SKM-1 treated with dmso at 0.1 percent for 144 hours (cell line): ENCODE measurements around the gene NRTN.
"Not testable (repeated sequence)": the region's sequence is repeated elsewhere in the genome, so short reads cannot be mapped to it uniquely, and the experiment has no call there.

Experiments used
- DNase-seq: peaks from one replicate; lab custom pipeline; 2025; ENCODE audit not compliant: unreplicated experiment; lab: John Stamatoyannopoulos, UW

The NRTN gene

DNA sequence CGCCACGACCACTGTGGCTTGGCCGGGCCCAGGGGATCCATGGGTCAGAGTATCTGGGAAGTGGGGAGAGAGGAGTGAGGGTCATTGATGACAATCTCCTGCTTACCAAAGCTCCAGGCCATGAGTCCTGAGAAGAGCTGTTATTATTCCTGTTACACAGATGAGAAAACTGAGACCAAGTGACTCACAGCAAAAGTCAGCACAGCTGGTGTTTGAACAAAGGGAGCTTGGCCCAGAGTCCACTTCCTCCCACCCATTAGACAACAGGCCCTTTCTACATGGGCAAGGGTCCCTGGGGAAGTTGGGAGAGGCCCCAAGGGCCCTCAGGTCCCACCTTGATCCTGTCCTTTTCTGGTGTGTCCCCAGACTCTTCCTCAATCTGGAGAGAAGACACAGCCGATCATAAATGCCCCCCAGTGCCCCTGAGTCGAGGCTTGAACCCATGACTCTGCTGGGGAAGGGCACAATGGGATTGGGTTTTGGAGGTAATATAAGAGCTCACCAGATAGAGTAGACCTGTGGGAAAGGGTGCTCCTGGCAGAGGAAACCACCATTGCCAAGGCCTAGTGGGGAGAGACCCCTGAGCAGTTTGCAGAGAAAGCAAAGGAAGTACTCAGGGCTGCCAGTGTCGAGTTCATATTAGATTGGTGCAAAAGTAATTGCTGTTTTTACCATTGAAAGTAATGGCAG lies 27.8 kb downstream of the NRTN start:
- DNase-seq = no peak

DNA sequence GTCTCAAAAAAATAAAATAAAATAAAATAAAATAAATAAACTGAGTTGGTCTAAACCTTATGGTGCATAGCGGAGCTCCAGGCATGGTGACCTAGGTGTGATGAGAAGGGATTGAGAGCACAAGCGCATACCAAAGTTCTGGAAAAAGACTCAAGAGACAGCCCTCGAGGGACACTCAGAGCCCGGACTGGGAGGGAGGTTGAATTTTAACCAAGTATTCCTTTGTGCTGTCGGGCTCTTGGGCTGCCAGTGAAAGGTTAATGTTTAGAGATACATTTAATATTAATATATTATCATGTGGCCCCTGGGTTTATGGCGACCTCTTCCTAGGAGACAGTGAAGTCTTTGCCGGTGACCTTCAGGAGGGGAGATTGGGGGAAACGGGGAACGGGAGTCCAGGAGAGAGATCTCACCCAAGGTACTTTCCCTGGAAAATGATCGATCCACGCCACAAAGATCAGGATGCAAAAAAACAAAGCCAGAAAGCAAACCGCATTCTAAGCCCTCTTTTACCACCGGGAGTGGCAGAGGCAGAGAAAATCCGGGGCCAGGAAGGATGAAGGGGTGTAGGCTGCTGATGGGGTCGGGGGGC lies 33.0 kb downstream of the NRTN start:
- DNase-seq = no peak

DNA sequence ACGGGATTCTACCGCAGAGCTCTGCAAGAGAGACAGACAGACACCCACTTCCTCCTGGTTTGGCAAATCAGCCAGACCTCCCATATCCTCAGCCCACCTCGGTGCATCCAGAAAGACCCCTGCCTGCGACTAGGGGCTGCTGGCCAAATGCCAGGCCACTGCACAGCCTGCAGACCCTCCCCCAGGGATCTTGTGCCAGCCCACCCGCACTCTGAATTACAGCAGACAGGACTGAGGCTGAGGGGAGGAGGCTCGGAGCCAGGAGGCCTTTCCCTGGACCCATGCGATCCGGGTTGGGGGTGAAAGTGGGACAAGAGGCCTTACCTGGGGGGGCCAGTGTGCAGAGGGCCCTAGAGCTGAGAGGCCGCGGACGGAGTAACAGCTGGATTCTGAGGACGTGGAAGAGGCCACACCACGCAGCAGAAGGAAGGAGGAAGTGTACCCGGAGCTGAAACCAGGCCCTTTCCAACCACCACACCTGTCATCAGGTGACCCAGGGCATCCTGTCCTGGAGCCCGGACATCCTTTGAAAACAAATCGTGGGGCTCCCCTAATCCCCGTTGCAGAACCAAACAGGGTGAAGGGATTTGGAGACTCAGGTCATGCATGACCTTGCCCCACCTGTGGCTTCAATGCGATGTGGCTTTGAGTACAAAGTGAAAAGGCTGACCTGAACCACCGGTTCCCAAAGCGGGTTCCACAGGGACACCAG lies 33.6 kb downstream of the NRTN start:
- DNase-seq = no peak

DNA sequence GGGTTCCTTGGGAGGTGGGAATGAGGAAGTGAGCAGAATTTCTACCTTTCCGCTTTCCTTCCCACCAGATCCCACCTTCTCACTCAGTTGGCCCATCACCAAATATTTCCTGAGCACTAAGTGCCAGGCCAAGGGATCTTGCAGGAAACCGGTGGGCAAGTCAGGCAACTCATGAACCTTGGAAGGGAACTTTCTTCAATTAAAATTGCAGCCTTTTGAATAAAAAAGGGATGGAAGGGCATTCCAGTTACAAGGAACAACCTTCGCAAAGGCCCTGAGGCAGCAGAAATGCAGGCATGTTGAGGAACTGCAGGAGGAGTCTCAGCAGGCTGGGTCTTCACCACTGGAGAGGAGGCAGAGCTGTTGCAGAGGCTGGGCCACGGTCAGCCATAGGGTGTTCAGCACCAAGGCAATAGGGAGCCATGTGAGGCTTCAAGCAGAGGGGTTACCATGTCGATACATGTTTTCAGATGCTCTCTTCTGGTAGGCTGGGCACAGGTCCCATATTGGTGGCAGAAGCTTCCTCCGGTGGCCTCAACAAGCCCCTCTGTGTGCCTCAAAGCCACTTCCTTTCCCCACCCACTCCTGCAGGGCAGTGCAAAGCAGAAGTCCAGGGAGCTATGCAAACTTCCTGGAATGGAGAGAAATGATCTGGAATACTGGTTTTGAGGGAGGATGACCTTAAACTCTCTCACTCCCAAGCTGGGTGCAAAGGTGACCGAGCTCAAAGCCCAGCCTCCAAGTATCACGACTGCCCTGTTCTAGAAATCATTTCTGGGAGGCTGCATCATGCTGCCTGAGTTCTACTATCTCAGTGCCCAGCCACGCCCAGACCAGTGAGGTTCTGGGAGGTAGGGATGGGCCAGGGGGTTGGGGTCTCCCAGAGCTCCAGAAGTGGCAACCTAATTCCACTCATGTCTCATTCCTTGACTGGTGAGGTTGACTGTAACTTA lies 34.5 kb downstream of the NRTN start, which contains the start of gene FUT6:
Gene FUT6, minus strand, starts transcription at position 638 of the 953 bp plus-strand sequence. CDS start 7,135 bp downstream, outside the sequence.
- no peak for DNase-seq

DNA sequence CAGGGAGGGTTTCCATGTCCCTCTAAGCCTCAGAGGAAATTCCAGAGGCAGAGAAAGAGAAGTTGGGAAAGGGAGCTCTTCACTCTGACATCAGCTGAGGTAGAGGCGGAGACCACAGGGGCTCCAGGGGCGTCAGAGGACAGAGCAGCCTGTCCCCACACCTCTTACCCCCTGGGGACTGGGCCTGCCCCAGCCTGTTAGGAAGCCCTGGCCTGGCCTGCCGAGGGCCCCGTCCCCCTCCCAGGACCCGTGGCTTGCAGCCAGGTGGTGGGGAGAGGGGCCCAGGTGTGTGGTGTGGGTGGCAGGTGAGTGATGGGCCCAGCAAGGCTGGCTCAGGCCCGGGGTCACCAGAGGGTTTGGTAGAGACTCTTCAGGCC lies 36.9 kb downstream of the NRTN start:
- DNase-seq = not testable (repeated sequence)

DNA sequence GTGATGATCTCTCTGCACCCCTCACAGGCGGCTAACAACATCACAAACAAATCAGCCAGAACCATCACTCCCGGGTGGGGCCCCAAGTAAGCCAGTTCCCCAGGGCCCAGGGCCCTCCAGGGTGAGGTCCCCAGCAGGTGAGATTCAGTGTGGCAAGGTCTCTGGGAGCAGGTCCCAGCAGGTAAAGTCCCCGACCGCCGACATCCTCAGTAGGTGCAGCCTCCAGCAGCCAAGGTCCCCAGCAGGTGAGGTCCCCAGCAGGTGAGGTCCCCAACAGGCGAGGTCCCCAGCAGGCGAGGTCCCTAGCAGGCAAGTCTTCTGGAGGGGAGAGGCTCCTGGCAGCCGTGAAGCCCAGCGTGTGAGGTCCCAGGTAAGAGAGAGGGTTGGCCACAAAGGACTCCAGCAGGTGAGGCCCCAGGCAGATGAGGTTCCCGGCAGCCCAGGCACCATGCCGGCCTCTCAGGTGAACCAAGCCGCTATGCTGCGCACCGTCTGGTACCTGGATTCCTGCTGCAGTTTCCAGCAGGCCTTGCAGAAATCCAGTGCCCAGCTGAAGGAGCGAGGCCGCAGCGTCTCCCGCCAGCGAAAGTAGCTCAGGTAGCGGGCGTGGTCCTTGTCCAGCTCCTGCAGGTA lies 38.5 kb downstream of the NRTN start:
- no peak for DNase-seq

DNA sequence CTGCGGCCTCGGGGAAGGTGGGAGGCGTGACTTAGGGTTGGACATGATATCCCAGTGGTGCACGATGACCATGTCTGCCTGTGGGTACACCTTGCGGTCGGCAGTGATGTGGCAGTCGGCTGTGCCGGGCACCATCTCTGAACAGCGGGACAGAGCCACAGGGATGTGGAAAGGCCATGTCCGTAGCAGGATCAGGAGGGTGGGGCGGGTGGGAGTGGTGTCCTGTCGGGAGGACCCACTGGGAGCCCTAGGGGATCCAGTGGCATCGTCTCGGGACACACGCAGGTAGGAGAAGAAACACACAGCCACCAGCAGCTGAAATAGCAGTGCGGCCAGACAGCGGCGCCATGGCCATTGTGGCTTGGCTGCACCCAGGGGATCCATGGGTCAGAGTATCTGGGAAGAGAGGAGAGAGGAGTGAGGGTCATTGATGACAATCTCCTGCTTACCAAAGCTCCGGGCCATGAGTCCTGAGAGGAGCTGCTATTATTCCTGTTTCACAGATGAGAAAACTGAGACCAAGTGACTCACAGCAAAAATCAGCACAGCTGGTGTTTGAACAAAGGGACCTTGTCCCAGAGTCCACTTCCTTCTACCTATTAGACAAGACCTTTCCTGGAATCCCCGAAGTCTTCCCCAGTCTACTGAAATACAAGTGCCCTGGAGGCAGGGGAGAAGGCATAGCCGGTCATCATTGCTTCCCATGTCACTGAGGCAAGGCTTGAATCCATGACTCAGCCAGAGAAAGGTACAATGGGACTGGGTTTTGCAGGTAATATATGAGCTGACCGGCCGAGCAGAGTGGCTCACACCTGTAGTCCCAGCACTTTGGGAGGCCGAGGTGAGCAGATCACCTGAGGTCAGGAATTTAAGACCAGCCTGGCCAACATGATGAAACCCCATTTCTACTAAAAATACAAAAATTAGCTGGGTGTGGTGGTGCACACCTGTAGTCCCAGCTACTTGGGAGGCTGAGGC lies 39.9 kb downstream of the NRTN start:
- no peak for DNase-seq

DNA sequence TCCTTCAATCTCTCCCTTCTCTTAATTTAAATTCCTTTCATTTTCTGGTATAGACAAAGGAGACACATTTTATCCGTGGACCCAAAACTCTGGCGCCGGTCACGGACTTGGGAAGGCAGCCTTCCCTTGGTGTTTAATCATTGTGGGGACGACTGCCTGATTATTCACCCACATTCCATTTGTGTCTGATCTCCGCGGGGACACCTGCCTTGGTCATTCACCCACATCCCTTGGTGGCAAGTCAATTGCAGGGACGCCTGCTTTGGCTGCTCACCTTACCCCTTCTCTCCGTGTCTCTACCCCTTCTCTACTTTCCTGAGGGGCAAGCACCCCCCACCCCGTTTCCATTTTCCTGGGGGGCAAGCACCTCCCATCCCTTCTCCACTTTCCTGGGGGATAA lies 43.0 kb downstream of the NRTN start:
- DNase-seq = not testable (repeated sequence)

DNA sequence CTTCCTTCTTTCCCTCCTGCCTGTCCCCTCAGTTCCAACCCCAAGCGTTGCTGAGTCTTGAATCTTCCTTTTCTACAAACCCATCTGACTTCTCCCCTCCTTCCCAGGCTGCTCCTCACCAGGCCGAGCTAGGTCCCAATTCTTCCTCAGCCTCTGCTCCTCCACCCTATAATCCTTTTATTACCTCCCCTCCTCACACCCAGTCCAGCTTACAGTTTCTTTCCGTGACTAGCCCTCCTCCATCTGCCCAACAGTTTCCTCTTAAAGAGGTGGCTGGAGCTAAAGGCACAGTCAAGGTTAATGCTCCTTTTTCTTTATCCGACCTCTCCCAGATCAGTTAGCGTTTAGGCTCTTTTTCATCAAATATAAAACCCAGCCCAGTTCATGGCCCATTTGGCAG lies 43.8 kb downstream of the NRTN start:
- DNase-seq = not testable (repeated sequence)

DNA sequence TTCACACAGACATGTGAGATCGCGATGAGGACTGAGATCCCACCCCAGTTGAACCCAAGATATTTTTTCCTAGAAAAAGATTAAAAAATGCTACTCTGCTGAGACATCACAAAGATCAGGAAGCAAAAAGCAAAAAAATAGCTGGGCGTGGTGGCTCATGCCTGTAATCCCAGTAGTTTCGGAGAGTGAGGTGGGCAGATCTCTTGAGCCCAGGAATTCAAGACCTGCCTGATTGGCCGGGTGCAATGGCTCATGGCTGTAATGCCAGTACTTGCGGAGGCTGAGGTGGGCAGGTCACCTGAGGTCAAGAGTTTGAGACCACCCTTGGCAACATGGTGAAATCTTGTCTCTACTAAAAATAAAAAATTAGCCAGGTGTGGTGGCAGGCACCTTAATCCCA lies 45.3 kb downstream of the NRTN start:
- DNase-seq = no peak

DNA sequence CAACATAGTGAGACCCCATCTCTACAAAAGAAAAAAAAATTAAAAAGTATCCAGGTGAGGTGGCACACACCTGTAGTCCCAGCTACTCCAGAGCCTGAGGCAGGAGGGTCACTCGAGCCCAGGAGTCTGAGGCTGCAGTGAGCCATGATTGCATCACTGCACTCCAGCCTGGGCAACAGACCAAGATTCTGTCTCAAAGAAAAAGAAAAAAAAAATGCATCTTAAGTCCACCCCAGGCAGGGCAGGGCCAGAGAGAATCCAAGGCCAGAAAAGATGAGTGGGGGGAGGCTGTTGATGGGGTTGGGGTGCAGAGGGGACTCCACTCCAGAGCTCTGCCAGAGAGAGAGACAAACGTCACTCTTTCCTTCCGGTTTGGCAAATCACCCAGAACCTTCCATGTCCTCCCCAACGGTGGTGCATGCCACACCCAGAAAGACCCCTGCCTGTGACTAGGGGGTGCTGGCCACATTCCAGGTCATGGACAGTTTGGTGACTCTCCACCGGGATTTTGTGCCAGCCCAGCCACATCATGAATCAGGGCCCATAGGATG lies 46.0 kb downstream of the NRTN start:
- DNase-seq = no peak

DNA sequence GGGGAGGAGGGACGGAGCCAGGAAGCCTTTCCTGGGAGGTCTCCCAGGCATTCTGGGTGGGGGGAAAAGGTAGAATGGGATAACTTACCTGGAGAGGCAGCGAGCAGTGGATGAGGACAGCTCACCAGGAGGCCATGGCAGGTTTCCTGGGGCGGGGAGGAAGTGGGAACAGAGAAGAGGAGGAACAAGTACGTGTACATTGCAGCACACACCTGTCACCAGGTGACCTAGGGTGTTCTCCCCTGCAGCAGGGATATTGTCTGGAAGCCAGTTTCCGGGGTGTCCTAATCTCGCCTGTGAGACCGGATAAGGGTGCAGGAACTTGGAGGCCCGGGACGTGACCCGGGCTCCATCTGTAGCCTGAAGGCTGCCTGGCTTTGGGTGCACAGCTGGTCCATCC lies 46.4 kb downstream of the NRTN start, which contains the start of gene FUT3:
Gene FUT3, minus strand, starts transcription at position 148 of the 400 bp plus-strand sequence.
- DNase-seq = no peak

DNA sequence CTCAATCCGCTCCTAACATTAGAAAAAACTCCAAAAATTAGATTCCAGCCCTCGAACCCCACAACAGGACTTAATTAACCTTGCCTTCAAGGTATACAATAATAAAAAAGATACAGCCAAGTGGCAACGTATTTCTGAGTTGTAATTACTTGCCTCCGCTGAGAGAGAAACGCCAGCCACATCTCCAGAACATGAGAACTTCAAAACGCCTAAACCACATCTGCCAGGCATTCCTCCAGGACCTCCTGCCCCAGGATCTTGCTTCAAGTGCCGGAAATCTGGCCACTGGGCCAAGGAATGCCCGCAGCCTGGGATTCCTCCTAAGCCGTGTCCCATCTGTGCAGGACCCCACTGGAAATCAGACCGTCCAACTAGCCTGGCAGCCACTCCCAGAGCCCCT lies 49.3 kb downstream of the NRTN start:
- not testable (repeated sequence) for DNase-seq

DNA sequence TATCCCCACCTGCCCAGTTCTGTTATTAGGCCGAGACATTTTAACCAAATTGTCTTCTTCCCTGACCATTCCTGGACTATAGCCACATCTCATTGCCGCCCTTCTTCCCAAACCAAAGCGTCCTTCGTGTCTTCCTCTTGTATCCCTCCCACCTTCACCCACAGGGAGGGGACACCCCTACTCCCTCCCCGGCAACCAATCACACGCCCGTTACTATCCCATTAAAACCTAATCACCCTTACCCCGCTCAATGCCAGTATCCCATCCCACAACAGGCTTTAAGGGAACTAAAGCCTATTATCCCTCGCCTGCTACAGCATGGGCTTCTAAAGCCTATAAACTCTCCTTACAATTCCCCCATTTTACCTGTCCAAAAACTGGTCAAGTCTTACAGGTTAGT lies 50.3 kb downstream of the NRTN start:
- not testable (repeated sequence) for DNase-seq

DNA sequence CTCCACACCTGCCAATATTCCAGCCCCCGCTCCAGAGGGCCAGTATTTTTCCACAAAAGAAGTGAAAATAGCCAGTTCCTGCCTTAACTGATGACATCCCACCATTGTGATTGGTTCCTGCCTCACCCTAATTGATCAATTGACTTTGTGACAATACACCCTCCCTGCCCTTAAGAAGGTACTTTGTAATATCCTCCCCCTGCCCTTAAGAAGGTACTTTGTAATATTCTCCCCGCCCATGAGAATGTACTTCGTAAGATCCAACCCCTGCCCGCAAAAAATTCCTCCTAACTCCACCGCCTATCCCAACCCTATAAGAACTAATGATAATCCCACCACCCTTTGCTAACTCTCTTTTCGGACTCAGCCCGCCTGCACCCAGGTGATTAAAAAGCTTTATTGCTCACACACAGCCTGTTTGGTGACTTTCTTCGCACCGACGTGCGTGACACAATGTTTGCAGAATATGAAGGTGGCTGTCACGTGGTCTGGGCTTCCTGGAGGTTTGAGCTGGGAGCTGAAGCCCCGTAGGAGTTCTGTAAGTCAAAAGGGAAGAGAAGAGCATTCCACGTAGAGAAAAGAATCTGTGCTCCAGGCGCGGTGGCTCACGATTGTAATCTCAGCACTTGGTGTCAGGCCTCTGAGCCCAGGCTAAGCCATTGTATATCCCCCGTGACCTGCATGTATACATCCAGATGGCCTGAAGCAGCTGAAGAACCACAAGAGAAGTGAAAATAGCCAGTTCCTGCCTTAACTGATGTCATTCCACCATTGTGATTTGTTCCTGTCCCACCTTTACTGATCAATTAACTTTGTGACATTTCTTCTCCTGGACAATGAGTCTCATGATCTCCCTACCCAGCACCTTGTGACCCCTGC lies 52.6 kb downstream of the NRTN start:
- no peak for DNase-seq

DNA sequence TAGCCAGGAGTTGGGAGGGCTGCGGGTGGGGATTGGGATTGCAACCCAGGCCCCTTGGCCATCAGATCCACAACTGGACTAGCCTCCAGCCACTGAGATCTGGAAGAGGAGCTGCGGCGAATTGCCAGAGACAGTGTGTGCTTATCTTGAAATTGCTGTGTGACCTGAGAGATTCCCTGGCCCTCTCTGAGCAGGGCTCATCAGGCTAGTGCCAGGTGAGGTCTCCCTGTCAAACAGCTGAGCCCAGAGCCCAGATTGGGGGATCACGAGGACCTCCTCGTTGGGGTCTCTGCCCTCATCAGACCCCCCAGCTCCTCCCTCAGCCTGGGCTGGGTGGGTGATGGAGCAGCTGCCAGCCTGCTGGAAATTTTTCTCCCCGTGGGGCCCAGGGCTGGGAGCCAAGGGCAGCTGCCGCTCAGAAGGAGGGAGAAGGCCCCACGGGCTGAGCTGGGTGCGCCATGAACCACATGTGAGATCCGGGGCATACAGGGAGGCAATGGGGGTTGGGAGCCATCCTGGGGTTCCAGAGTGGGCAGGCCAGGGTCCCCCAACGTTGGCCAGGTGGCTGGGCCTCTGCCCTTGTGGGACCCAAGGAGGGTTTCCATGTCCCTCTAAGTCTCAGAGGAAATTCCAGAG lies 58.3 kb downstream of the NRTN start:
- DNase-seq = no peak

DNA sequence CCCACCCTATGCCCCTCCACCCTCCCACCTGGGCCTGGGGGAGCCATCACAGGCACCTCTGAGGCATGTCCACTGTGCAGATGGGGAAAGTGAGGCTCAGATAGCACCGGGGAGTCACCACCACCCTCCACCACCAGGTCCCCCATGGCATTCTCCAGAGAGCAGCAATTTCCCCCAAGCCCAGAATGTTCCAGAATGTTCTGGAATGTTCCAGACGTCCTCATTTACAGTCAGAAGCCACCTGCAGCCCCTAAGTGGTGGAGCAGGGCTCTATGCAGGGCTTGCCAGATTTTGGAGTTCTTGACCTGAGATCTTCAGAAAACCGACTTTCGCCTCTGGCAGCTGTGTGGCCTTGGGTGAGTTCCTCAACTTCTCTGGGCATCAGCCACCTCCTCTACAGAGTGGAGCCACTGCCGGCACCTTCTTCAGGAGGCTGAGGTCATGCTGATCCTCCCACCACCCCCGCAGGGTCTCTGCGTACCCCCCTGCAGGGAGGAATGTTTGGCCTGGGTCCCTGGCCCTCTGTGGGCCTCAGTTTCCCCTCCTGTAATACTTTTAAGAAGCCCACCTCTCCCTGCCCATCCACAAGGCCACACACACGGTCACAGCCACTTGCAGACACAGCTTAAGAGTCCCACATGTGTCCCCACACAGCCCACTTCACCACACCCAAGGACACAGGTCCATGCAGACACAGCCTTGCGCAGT lies 59.3 kb downstream of the NRTN start:
- no peak for DNase-seq
